ENCODE measurements around the gene NKX2-4. TPM values are rescaled to one million over a fixed set of nuclear protein-coding genes. Genes with fewer than 3 reads are reported as not detected.
A peak's percentile ranks its signal among the peaks of the same experiment; 100 is the strongest.

NKX2-4 gene
- total and polyA plus RNA-seq, 8 donors, result not detected

DNA sequence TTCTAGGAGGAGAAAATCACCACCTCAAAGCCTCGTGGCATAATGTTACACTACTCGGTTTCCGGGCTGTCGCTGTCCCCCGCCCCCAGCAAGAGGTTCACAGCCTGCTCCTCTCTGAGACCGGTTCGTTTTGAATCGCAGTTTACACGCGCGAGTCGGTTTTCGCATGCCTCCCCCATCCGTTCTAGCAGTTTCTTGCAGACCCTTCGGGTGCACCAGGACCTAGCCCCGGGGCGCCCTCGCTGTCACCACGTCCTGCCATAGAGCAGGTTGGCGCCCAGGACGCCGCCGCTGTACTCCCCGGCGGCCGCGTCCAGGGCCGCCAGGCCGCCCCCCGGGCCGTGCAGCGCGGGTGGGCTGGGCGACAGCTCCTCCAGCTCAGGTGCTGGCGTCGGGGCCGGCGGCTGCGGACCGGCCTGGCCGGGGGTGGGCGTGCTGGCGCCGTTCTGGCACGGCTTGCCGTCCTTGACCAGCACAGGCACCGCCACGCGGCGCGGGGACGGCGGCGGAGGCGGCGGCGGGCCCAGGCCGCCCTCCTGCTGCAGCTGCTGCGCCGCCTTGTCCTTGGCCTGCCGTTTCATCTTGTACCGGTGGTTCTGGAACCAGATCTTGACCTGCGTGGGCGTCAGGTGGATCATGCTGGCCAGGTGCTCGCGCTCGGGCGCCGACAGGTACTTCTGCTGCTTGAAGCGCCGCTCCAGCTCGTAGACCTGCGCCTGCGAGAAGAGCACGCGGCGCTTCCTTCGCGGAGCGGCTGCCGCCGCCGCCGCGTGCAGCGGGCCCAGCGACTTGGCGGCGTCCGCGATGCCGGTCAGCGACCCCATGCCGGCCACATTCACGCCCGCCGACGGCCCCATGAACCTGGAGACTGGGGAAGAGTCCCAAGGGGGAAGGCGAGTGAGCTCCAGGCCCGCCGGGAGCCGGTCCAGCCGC lies 1.4 kb downstream of the NKX2-4 start:
- Histone ChIP-seq H3K27me3 (peaks cover 22 to 100% (median 89%) of the 10 kb centered on the region in 3 donors), H3K4me3 (peak overlapping the region; percentile 7 to 39 (median 22)), H3K27ac (no peak overlapping the region), H3K36me3 (peaks cover 0 to under 1% (median 0%) of the 10 kb centered on the region in 4 donors), H3K4me1 (peaks cover 16 to 33% (median 24%) of the 10 kb centered on the region in 4 donors), H3K9me3 (peaks cover 0 to 26% (median 7%) of the 10 kb centered on the region in 4 donors)
- intact Hi-C loops (cut with DNase I; ENCODE audit: low total_unique reads), result loop anchor here (10.0 kb wide), 1 partner anchor 61 kb away; no protein-coding TSS in a partner anchor
- peak in 1 of 2 donors; percentile 60 for DNase-seq
- TF ChIP-seq POLR2AphosphoS5 (IDR thresholded peaks at IDR 0.05) (no peak), EP300 (IDR thresholded peaks at IDR 0.05) (no peak), POLR2A (IDR thresholded peaks at IDR 0.05) (no peak)
- TF ChIP-seq, protein P1, sequence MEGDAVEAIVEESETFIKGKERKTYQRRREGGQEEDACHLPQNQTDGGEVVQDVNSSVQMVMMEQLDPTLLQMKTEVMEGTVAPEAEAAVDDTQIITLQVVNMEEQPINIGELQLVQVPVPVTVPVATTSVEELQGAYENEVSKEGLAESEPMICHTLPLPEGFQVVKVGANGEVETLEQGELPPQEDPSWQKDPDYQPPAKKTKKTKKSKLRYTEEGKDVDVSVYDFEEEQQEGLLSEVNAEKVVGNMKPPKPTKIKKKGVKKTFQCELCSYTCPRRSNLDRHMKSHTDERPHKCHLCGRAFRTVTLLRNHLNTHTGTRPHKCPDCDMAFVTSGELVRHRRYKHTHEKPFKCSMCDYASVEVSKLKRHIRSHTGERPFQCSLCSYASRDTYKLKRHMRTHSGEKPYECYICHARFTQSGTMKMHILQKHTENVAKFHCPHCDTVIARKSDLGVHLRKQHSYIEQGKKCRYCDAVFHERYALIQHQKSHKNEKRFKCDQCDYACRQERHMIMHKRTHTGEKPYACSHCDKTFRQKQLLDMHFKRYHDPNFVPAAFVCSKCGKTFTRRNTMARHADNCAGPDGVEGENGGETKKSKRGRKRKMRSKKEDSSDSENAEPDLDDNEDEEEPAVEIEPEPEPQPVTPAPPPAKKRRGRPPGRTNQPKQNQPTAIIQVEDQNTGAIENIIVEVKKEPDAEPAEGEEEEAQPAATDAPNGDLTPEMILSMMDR (IDR thresholded peaks at IDR 0.05), result no peak
- WGBS, 5 donors, result 4 to 8% (median 6%) methylated on average over 26 to 103 of the region's 103 CpGs

DNA sequence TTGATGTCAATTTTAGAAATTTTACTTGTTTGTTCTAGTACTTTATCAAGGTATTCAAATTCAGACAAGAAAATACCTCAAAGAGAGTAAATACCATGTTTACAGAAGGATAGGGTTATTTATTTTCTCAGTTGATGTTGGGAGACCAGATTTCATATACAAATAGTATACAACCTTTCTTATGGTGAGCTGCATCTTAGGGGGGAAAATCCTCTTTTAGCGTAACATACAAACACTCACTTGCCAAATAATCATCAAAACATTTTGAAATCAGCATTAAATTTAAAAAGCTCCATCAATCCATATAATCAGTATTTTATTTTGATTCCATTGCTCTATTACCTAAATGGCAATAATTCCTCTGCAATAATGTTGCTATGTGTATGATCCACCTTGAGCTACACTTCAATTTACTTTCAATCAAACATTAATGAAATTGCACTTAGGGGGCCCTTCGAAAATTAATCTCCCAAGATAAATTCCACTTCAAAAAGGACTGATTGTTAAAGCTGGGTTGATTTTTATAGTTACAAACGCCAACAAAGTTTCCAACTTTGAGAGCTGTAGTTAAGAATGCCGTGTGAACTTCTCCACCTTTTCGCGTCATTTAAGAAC lies 2.2 kb downstream of the NKX2-4 start:
- peaks cover 0 to 8% (median 7%) of the 10 kb centered on the region in 4 donors for H3K36me3 ChIP-seq
- TF ChIP-seq EP300 (IDR thresholded peaks at IDR 0.05), result no peak
- no peak for TF ChIP-seq POLR2AphosphoS5 (IDR thresholded peaks at IDR 0.05)
- TF ChIP-seq, protein P1 (IDR thresholded peaks at IDR 0.05), result no peak
- TF ChIP-seq POLR2A (IDR thresholded peaks at IDR 0.05), result no peak
- intact Hi-C loops (cut with DNase I; ENCODE audit: low total_unique reads), result loop anchor here (10.0 kb wide), 1 partner anchor 60 kb away; no protein-coding TSS in a partner anchor
- no peak for DNase-seq
- peaks cover 22 to 99% (median 82%) of the 10 kb centered on the region in 3 donors for H3K27me3 ChIP-seq
- H3K9me3 ChIP-seq, result peaks cover 0 to 26% (median 7%) of the 10 kb centered on the region in 4 donors
- H3K27ac ChIP-seq, result no peak overlapping the region
- 12 to 27% (median 18%) methylated on average over 6 of the region's 6 CpGs for WGBS, 5 donors
- H3K4me1 ChIP-seq, result peaks cover 16 to 33% (median 24%) of the 10 kb centered on the region in 4 donors
- H3K4me3 ChIP-seq, result no peak overlapping the region

DNA sequence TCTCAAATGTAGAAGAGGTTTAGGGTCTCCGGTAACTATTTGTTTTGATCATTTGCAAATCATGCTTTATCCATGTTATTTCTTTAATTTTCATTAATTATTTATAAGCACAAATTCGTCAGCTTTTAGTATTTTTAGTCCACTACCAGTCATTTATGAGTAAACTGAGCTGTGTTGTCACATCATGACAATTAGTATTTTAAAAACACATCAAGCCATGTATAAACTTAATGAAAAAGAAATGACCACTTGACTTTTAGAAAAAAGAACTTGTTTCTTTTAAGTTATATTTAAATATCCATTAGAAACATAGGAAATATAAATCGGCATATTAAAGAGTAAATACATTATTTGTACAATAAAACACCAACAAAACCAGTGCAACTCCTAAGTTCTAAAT lies 2.8 kb downstream of the NKX2-4 start:
- Histone ChIP-seq H3K27ac (no peak overlapping the region), H3K4me3 (no peak overlapping the region), H3K9me3 (peaks cover 0 to 26% (median 7%) of the 10 kb centered on the region in 4 donors), H3K27me3 (peaks cover 22 to 93% (median 76%) of the 10 kb centered on the region in 3 donors), H3K4me1 (peaks cover 16 to 33% (median 24%) of the 10 kb centered on the region in 4 donors), H3K36me3 (peaks cover 0 to 14% (median 13%) of the 10 kb centered on the region in 4 donors)
- intact Hi-C loops (cut with DNase I; ENCODE audit: low total_unique reads), result loop anchor here (10.0 kb wide), 1 partner anchor 60 kb away; no protein-coding TSS in a partner anchor
- no peak for DNase-seq
- 18 to 27% (median 25%) methylated on average over 3 of the region's 3 CpGs for WGBS, 5 donors
- TF ChIP-seq EP300 (IDR thresholded peaks at IDR 0.05), result no peak
- TF ChIP-seq, protein P1 (IDR thresholded peaks at IDR 0.05), result no peak
- no peak for TF ChIP-seq POLR2A (IDR thresholded peaks at IDR 0.05)
- no peak for TF ChIP-seq POLR2AphosphoS5 (IDR thresholded peaks at IDR 0.05)
